ENCODE results near the gene TOMM22.

- TF ChIP-seq CTCF (IDR thresholded peaks at IDR 0.05) (no peak), POLR2A (IDR thresholded peaks at IDR 0.05) (no peak)
Observed at GRCh38 chr22:38632528-38632927, 49.2 kb upstream of the TOMM22 start.
